Prostate gland (tissue), 2 donors: ENCODE results near the gene NLRP13.

Experiments
- POLR2A ChIP-seq: fragments of 450-650 bp; IDR thresholded peaks from one replicate; pipeline ENCODE4 v1.6.1; 2016; ENCODE audit warnings: antibody characterized with exemption, mild to moderate bottlenecking
- POLR2AphosphoS5 ChIP-seq: sonication (generic); formaldehyde crosslinking; IDR thresholded peaks from one replicate; pipeline ENCODE4 v1.6.1; 2017; ENCODE audit warnings: antibody characterized with exemption
- TF ChIP-seq, protein P1 (sequence below), 4 experiments: fragments of 200-600 bp in 2 of 4; fragments of 450-650 bp in 2 of 4; sonication (generic) in 2 of 4; IDR thresholded peaks; 1 replicate in 3 of 4; 2 replicates in 1 of 4; pipeline ENCODE4 v1.5.1; 2016 to 2019; ENCODE audit warnings: antibody characterized with exemption in 4 of 4, mild to moderate bottlenecking in 2 of 4, moderate library complexity in 2 of 4

DNA sequence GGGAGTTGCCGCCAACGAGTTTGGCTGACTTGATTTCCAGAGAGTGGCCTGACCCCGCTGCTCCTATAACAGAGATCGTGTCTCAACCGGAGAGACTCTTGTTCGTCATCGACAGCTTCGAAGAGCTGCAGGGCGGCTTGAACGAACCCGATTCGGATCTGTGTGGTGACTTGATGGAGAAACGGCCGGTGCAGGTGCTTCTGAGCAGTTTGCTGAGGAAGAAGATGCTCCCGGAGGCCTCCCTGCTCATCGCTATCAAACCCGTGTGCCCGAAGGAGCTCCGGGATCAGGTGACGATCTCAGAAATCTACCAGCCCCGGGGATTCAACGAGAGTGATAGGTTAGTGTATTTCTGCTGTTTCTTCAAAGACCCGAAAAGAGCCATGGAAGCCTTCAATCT lies 74.2 kb downstream of the NLRP13 start:
- TF ChIP-seq POLR2A: no peak
- TF ChIP-seq, protein P1, sequence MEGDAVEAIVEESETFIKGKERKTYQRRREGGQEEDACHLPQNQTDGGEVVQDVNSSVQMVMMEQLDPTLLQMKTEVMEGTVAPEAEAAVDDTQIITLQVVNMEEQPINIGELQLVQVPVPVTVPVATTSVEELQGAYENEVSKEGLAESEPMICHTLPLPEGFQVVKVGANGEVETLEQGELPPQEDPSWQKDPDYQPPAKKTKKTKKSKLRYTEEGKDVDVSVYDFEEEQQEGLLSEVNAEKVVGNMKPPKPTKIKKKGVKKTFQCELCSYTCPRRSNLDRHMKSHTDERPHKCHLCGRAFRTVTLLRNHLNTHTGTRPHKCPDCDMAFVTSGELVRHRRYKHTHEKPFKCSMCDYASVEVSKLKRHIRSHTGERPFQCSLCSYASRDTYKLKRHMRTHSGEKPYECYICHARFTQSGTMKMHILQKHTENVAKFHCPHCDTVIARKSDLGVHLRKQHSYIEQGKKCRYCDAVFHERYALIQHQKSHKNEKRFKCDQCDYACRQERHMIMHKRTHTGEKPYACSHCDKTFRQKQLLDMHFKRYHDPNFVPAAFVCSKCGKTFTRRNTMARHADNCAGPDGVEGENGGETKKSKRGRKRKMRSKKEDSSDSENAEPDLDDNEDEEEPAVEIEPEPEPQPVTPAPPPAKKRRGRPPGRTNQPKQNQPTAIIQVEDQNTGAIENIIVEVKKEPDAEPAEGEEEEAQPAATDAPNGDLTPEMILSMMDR (IDR thresholded peaks at IDR 0.05): no peak
- no peak for TF ChIP-seq POLR2AphosphoS5
